ENCODE measurements around the gene PLD1. TPM values are rescaled to one million over a fixed set of nuclear protein-coding genes. Genes with fewer than 3 reads are reported as not detected.

The PLD1 gene
- total RNA-seq, 1 donor from 2014 or later: 13.9 TPM

DNA sequence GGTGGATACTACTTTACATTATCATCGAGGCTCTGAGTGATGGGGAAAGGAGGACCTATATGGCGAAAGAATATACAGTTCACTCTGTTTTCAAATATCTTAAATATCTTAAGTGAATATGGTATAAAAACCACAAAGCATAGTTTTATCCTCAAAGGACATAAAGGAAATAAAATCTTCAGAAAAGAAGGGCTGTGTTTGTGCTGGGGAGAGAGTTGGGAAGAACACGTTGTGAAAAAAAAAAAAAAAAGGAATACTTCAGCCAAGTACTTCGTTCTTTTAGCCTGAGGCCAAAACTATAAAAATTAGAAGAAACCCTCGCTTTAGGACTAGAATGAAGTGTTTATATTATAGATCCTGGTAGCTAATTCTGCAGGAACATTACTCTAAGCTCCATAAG lies 22.7 kb upstream of the PLD1 start:
- Mint-ChIP-seq H3K27ac (ENCODE audit: unreplicated experiment) (peak overlapping the region; percentile 92), H3K4me1 (ENCODE audit: unreplicated experiment) (peaks cover 67% of the 10 kb centered on the region)
- DNase-seq (ENCODE audit: extremely low spot score, unreplicated experiment): no peak

DNA sequence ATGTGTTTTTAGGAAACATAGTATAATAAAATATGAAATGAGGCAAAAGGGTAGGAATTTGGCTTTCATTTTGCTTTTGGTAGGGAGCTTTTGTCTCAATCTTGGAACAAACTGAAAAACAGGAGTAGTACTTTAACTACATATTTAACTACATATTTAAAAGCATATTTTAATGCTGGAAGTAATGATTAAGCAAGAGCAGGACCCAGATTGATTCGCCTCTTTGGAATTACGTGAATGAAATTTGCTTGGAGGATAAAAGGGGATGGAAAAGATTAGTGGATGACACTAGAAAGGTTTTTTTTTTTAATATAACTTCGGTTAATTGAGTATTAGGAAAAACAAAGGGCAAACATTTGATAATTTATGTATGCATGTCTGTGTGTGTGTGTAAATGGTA lies 21.7 kb upstream of the PLD1 start:
- Mint-ChIP-seq H3K4me3 (ENCODE audit: unreplicated experiment) (no peak overlapping the region), H3K9me3 (ENCODE audit: unreplicated experiment) (peaks cover 3% of the 10 kb centered on the region), H3K27ac (ENCODE audit: unreplicated experiment) (peak overlapping the region; percentile 92), H3K36me3 (ENCODE audit: unreplicated experiment) (no peaks in the 10 kb centered on the region), H3K4me1 (ENCODE audit: unreplicated experiment) (peaks cover 64% of the 10 kb centered on the region), H3K27me3 (ENCODE audit: unreplicated experiment) (no peaks in the 10 kb centered on the region)
- no peak for DNase-seq (ENCODE audit: extremely low spot score, unreplicated experiment)
- TF ChIP-seq, protein P1, sequence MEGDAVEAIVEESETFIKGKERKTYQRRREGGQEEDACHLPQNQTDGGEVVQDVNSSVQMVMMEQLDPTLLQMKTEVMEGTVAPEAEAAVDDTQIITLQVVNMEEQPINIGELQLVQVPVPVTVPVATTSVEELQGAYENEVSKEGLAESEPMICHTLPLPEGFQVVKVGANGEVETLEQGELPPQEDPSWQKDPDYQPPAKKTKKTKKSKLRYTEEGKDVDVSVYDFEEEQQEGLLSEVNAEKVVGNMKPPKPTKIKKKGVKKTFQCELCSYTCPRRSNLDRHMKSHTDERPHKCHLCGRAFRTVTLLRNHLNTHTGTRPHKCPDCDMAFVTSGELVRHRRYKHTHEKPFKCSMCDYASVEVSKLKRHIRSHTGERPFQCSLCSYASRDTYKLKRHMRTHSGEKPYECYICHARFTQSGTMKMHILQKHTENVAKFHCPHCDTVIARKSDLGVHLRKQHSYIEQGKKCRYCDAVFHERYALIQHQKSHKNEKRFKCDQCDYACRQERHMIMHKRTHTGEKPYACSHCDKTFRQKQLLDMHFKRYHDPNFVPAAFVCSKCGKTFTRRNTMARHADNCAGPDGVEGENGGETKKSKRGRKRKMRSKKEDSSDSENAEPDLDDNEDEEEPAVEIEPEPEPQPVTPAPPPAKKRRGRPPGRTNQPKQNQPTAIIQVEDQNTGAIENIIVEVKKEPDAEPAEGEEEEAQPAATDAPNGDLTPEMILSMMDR (IDR thresholded peaks at IDR 0.05): no peak

More for the DNA sequence above, 22.7 kb upstream of the PLD1 start:
- Mint-ChIP-seq H3K9me3 (ENCODE audit: unreplicated experiment) (peaks cover 3% of the 10 kb centered on the region), H3K27me3 (ENCODE audit: unreplicated experiment) (no peaks in the 10 kb centered on the region), H3K36me3 (ENCODE audit: unreplicated experiment) (no peaks in the 10 kb centered on the region), H3K4me3 (ENCODE audit: unreplicated experiment) (no peak overlapping the region)
- TF ChIP-seq, protein P1 (IDR thresholded peaks at IDR 0.05): no peak

DNA sequence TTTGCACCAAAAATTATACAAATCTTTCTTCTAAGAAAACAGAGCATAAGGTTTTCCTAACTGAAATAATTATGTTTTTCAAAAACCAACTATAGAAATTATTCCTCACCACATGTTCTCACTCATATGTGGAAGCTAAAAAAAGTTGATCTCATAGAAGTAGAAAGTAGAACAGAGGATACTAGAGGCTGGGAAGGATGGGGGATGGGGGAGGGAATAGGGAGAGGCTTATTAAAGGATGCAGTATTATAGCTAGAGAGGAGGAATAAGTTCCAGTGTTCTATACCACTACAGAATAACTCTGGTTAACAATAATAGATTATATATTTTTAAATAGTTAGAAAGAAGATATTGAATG lies 20.2 kb upstream of the PLD1 start:
- H3K36me3 Mint-ChIP-seq (ENCODE audit: unreplicated experiment): no peaks in the 10 kb centered on the region
- no peak for DNase-seq (ENCODE audit: extremely low spot score, unreplicated experiment)
- TF ChIP-seq, protein P1 (IDR thresholded peaks at IDR 0.05): no peak
- peaks cover 71% of the 10 kb centered on the region for H3K4me1 Mint-ChIP-seq (ENCODE audit: unreplicated experiment)
- peaks cover 3% of the 10 kb centered on the region for H3K9me3 Mint-ChIP-seq (ENCODE audit: unreplicated experiment)
- peak overlapping the region; percentile 60 for H3K27ac Mint-ChIP-seq (ENCODE audit: unreplicated experiment)
- H3K4me3 Mint-ChIP-seq (ENCODE audit: unreplicated experiment): no peak overlapping the region
- H3K27me3 Mint-ChIP-seq (ENCODE audit: unreplicated experiment): no peaks in the 10 kb centered on the region

DNA sequence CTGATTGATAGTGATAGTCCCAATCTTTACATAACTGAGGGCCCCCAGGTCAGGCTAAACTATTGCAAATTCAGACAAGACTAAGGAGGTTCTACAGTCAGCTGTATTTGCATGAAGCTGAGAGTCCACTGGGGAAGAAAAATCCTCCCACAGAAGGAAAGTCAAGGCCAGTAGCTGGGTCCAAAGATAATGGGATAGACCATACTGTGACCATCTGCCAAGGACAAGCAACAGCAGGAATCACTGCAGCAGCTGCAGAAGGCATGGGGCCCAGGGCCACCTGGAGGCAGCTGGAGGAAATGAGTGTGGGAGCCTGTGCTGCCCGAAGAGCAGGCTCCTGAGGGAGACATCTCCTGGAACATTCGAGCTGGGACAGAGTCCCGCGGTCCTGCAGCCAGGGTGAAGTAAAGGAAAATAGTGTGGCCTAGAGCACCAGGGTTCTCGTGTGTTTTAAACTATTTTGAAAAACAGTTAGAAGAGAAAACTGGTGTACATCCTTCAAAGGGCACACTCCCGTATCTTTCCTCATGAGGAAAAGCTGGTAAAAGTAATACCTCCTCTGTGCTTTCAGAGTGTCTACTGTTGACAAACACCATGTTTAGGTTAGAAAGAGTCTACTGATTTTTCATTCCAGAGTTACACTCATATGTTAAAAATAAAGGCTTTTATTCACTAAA lies 19.7 kb upstream of the PLD1 start:
- DNase-seq (ENCODE audit: extremely low spot score, unreplicated experiment): peak; percentile 88
- Mint-ChIP-seq H3K4me1 (ENCODE audit: unreplicated experiment) (peaks cover 74% of the 10 kb centered on the region), H3K4me3 (ENCODE audit: unreplicated experiment) (no peak overlapping the region), H3K27me3 (ENCODE audit: unreplicated experiment) (no peaks in the 10 kb centered on the region), H3K36me3 (ENCODE audit: unreplicated experiment) (no peaks in the 10 kb centered on the region), H3K9me3 (ENCODE audit: unreplicated experiment) (peaks cover 3% of the 10 kb centered on the region), H3K27ac (ENCODE audit: unreplicated experiment) (peak overlapping the region; percentile 60)
- TF ChIP-seq, protein P1 (IDR thresholded peaks at IDR 0.05): peak; percentile 77

DNA sequence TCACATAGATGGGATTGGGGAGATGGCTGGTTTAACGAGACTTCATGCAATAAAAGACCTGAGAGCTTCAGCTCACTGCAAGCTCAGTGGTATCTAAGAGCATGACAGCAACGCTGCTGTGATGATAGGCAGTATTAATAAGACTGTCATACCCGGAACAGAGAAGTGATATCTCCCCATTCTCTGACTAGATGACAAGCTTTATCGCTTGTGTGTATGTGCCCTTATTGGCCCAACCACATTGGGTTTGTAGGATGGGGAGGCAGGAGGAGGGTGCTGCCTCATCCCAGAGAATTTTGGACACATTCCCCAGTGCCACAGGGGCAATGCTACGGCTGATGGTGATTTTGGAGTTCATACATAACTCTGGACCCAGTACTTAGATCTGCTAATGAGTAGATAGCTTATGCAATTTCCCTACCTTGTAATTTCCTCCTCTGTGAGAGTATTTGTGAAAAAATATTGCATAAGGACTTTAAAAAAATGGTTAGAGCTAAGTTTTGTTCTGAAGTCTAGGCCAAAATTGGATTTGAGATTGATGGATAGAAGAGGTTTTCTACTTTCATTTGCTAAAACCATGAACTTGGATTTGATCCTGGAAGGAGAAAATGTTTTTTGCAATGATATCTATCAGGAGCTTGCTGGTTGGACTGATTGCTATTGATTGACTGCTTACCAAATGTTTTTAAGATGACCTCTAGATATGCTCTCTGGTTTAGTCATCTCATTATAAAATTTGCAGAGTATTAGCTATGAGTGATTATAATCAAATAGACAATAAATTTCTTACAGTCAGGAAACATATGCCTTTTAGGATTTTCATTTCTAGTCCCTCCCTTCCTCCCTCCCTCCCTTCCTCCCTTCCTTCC lies 18.9 kb upstream of the PLD1 start:
- H3K27ac Mint-ChIP-seq (ENCODE audit: unreplicated experiment): no peak overlapping the region
- no peaks in the 10 kb centered on the region for H3K27me3 Mint-ChIP-seq (ENCODE audit: unreplicated experiment)
- DNase-seq (ENCODE audit: extremely low spot score, unreplicated experiment): no peak

More for the DNA sequence above, 18.9 kb upstream of the PLD1 start:
- H3K4me3 Mint-ChIP-seq (ENCODE audit: unreplicated experiment): no peak overlapping the region
- peaks cover 3% of the 10 kb centered on the region for H3K9me3 Mint-ChIP-seq (ENCODE audit: unreplicated experiment)
- no peaks in the 10 kb centered on the region for H3K36me3 Mint-ChIP-seq (ENCODE audit: unreplicated experiment)
- peaks cover 74% of the 10 kb centered on the region for H3K4me1 Mint-ChIP-seq (ENCODE audit: unreplicated experiment)
- TF ChIP-seq, protein P1 (IDR thresholded peaks at IDR 0.05): no peak
